ENCODE measurements around the gene RXRB.

The RXRB gene

GRCh38 chr6:33174784-33175183, 25.7 kb downstream of the RXRB start:
- no peak for DNase-seq

- DNase-seq = no peak
Observed at GRCh38 chr6:33173535-33174180, 26.8 kb downstream of the RXRB start.

GRCh38 chr6:33172688-33173534, 27.6 kb downstream of the RXRB start:
- no peak for DNase-seq

GRCh38 chr6:33171880-33172687, 28.4 kb downstream of the RXRB start:
- DNase-seq = no peak

- no peak for DNase-seq
Observed at GRCh38 chr6:33171016-33171879, 29.2 kb downstream of the RXRB start.

- DNase-seq = no peak
Observed at GRCh38 chr6:33170176-33171015, 30.1 kb downstream of the RXRB start.

- no peak for DNase-seq
Observed at GRCh38 chr6:33169291-33170175, 30.9 kb downstream of the RXRB start.

GRCh38 chr6:33168639-33169038, 31.8 kb downstream of the RXRB start:
- DNase-seq = no peak

GRCh38 chr6:33168284-33168601, 32.2 kb downstream of the RXRB start:
- no peak for DNase-seq

GRCh38 chr6:33167374-33168283, 32.8 kb downstream of the RXRB start:
- no peak for DNase-seq

GRCh38 chr6:33166811-33167210, 33.7 kb downstream of the RXRB start:
- DNase-seq = no peak

- DNase-seq = no peak
Observed at GRCh38 chr6:33166363-33166762, 34.1 kb downstream of the RXRB start.

GRCh38 chr6:33165581-33166258, 34.7 kb downstream of the RXRB start:
- DNase-seq = no peak

- DNase-seq = no peak
Observed at GRCh38 chr6:33164665-33165373, 35.6 kb downstream of the RXRB start.

- no peak for DNase-seq
Observed at GRCh38 chr6:33164176-33164575, 36.3 kb downstream of the RXRB start.

GRCh38 chr6:33163540-33163939, 36.9 kb downstream of the RXRB start:
- no peak for DNase-seq

- DNase-seq = peak; percentile 82
Observed at GRCh38 chr6:33161354-33162331, 38.8 kb downstream of the RXRB start.
